DND-41 (cell line): ENCODE results near the gene KRT23.

Source experiments
- EZH2 ChIP-seq: IDR thresholded peaks from 3 replicates; pipeline ENCODE4 v1.6.1; 2012; ENCODE audit warnings: borderline replicate concordance, low read depth, mild to moderate bottlenecking, moderate library complexity, low read length, inconsistent platforms; ENCODE audit not compliant: severe bottlenecking
- TF ChIP-seq, protein P1 (sequence below): IDR thresholded peaks from 2 replicates; pipeline ENCODE4 v1.5.1; 2012; ENCODE audit warnings: borderline replicate concordance, low read length, moderate library complexity, mild to moderate bottlenecking; ENCODE audit not compliant: poor library complexity, severe bottlenecking; ENCODE audit errors: extremely low read depth

DNA sequence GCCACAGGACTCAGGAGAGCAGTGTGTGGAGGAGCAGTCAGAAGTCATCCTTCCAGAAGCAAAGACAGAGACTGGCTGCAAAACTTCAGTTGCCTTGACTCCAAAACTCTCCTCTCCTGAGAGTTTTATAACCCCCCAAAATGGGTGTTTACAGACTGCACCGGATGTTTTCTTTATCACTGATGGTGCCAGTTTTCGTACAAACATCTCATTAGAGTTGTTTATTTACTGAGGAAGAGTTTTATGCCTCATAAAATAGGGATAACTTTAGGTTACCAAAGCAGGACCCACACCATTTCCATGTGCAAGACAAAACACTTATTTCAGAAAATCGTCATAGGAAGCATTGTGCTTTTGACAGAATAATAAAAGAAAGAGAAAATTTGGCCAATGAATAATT is 46.8 kb upstream of the KRT23 start, which contains the start of gene KRT40:
- TF ChIP-seq, protein P1, sequence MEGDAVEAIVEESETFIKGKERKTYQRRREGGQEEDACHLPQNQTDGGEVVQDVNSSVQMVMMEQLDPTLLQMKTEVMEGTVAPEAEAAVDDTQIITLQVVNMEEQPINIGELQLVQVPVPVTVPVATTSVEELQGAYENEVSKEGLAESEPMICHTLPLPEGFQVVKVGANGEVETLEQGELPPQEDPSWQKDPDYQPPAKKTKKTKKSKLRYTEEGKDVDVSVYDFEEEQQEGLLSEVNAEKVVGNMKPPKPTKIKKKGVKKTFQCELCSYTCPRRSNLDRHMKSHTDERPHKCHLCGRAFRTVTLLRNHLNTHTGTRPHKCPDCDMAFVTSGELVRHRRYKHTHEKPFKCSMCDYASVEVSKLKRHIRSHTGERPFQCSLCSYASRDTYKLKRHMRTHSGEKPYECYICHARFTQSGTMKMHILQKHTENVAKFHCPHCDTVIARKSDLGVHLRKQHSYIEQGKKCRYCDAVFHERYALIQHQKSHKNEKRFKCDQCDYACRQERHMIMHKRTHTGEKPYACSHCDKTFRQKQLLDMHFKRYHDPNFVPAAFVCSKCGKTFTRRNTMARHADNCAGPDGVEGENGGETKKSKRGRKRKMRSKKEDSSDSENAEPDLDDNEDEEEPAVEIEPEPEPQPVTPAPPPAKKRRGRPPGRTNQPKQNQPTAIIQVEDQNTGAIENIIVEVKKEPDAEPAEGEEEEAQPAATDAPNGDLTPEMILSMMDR = no peak
- no peak for TF ChIP-seq EZH2
